ENCODE measurements around the gene TUBGCP2. TPM values are rescaled to one million over a fixed set of nuclear protein-coding genes. Genes with fewer than 3 reads are reported as not detected.

The TUBGCP2 gene
- polyA plus RNA-seq, 3 donors: 25.9 to 78.6 (median 39.3) TPM

DNA sequence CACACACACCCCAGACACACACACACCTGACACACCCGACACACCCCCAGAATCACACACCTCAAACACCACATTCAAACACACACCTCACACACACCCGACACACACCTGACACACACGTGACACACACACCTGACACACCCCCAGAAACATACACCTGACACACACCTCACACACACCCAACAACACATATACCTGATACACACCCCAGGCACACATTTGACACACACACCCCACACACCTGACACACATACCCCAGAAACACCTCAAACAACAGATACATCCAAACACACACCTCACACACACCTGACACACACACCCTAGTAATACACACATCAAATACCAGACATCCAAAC, 28.7 kb upstream of the TUBGCP2 start:
- H3K4me3 ChIP-seq (replicated peaks in 1 of 3; ENCODE audit: low read depth in 2 of 3, low read length in 3 of 3): no peak overlapping the region
- no peak overlapping the region for H3K27ac ChIP-seq (ENCODE audit: low read depth in 1 of 2, low read length in 2 of 2)
- no peaks in the 10 kb centered on the region for H3K79me2 ChIP-seq (ENCODE audit: insufficient read depth, low read length)
- H3K9me3 ChIP-seq (replicated peaks in 1 of 2; ENCODE audit: control insufficient read depth in 1 of 2, insufficient read depth in 1 of 2, low read length in 2 of 2): peaks cover 5 to 29% of the 10 kb centered on the region in 2 donors
- TF ChIP-seq, protein P1, sequence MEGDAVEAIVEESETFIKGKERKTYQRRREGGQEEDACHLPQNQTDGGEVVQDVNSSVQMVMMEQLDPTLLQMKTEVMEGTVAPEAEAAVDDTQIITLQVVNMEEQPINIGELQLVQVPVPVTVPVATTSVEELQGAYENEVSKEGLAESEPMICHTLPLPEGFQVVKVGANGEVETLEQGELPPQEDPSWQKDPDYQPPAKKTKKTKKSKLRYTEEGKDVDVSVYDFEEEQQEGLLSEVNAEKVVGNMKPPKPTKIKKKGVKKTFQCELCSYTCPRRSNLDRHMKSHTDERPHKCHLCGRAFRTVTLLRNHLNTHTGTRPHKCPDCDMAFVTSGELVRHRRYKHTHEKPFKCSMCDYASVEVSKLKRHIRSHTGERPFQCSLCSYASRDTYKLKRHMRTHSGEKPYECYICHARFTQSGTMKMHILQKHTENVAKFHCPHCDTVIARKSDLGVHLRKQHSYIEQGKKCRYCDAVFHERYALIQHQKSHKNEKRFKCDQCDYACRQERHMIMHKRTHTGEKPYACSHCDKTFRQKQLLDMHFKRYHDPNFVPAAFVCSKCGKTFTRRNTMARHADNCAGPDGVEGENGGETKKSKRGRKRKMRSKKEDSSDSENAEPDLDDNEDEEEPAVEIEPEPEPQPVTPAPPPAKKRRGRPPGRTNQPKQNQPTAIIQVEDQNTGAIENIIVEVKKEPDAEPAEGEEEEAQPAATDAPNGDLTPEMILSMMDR (IDR thresholded peaks at IDR 0.05): no peak
- Mint-ChIP-seq H3K4me1 (peaks cover 7% of the 10 kb centered on the region), H3K36me3 (no peaks in the 10 kb centered on the region), H3K4me3 (no peak overlapping the region), H3K27me3 (ENCODE audit: low read depth in 3 of 3) (peaks cover 25 to 39% (median 36%) of the 10 kb centered on the region in 3 donors), H3K9me3 (peaks cover 0 to 16% (median 8%) of the 10 kb centered on the region in 7 donors), H3K27ac (no peak overlapping the region)
- H3K36me3 ChIP-seq (replicated peaks in 1 of 2; ENCODE audit: control insufficient read depth in 1 of 2, insufficient read depth in 2 of 2, low read length in 2 of 2): no peaks in the 10 kb centered on the region
- H4K20me1 ChIP-seq (ENCODE audit: insufficient read depth, low read length): no peaks in the 10 kb centered on the region
- intact Hi-C loops (cut with micrococcal nuclease): no loop called here
- H3K4me1 ChIP-seq (ENCODE audit: control insufficient read depth in 1 of 2, insufficient read depth in 2 of 2, low read length in 2 of 2): peaks cover 7 to 12% of the 10 kb centered on the region in 2 donors
- DNase-seq: no peak
- 86% methylated on average over 3 of the region's 3 CpGs for WGBS (ENCODE audit: insufficient coverage)
- H2AFZ ChIP-seq (ENCODE audit: insufficient read depth, low read depth, low read length, poor library complexity, severe bottlenecking): no peak overlapping the region
- H3K27me3 ChIP-seq (ENCODE audit: control insufficient read depth in 2 of 2, insufficient read depth in 2 of 2, low read length in 2 of 2): peaks cover 9 to 52% of the 10 kb centered on the region in 2 donors
- H3K9ac ChIP-seq (ENCODE audit: insufficient read depth, low read length, poor library complexity, severe bottlenecking): no peak overlapping the region
- H3K4me2 ChIP-seq (replicated peaks; ENCODE audit: extremely low read depth, low read length, poor library complexity, severe bottlenecking): no peak overlapping the region

DNA sequence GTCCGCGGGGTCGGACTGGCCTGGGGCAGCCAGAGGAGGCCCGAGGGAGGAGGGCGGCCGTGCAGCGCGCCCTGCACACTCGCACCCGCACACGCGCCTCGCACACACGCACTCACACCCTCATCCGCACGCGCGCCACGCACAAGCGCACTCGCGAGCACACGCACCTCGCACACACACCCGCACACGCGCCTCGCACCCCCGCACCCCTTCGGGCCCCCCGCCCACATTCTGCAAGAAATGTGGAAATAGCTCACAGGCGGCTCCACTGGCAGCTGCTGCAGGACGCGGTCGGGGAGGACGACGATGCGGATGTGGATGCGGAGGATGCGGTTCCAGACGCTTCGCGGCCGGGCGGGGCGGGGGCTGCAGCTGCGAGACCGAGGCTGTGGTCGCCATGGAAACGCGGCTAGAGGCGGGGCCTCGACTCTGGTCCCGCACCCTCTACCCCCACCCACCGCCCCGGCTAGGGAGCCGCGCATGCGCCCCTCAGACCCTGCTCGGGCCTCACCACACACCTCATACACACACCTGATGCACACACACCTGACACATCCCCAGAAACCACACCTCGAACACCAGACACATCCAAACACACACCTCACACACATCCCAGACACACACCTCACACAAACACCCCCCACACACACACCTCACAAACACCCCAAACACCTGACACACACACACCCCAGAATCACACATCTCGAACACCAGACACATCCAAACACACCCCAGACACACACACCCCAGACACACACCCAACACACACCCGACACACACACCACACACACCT, 28.1 kb upstream of the TUBGCP2 start, which contains the start of gene CALY:
CALY (minus strand) TSS at position 320 of the 793 bp plus-strand sequence. CDS start 7,907 bp downstream, outside the sequence.
- no peak within 1 kb of the TSS for H3K27ac ChIP-seq (ENCODE audit: low read depth in 1 of 2, low read length in 2 of 2)
- peak within 1 kb of the TSS; percentile 48 for H3K4me2 ChIP-seq (replicated peaks; ENCODE audit: extremely low read depth, low read length, poor library complexity, severe bottlenecking)
- H3K36me3 ChIP-seq (replicated peaks in 1 of 2; ENCODE audit: control insufficient read depth in 1 of 2, insufficient read depth in 2 of 2, low read length in 2 of 2): no peaks in the 10 kb centered on the region
- peak within 1 kb of the TSS in 1 of 3 experiments; percentile 44 for H3K4me3 ChIP-seq (replicated peaks in 1 of 3; ENCODE audit: low read depth in 2 of 3, low read length in 3 of 3)
- peaks cover 5 to 33% of the 10 kb centered on the region in 2 donors for H3K9me3 ChIP-seq (replicated peaks in 1 of 2; ENCODE audit: control insufficient read depth in 1 of 2, insufficient read depth in 1 of 2, low read length in 2 of 2)
- H3K4me3 Mint-ChIP-seq: peak within 1 kb of the TSS; percentile 9 to 70
- H3K79me2 ChIP-seq (ENCODE audit: insufficient read depth, low read length): no peaks in the 10 kb centered on the region
- peaks cover 0 to 16% (median 8%) of the 10 kb centered on the region in 7 donors for H3K9me3 Mint-ChIP-seq
- H2AFZ ChIP-seq (ENCODE audit: insufficient read depth, low read depth, low read length, poor library complexity, severe bottlenecking): peak within 1 kb of the TSS; percentile 41
- TF ChIP-seq, protein P1 (IDR thresholded peaks at IDR 0.05): no peak
- 14% methylated on average over 62 of the region's 63 CpGs for WGBS (ENCODE audit: insufficient coverage)
- H3K9ac ChIP-seq (ENCODE audit: insufficient read depth, low read length, poor library complexity, severe bottlenecking): no peak within 1 kb of the TSS
- H3K27me3 ChIP-seq (ENCODE audit: control insufficient read depth in 2 of 2, insufficient read depth in 2 of 2, low read length in 2 of 2): peaks cover 9 to 55% of the 10 kb centered on the region in 2 donors
- intact Hi-C loops (cut with micrococcal nuclease): no loop called here
- H3K4me1 Mint-ChIP-seq: peaks cover 7% of the 10 kb centered on the region
- H3K27ac Mint-ChIP-seq: no peak within 1 kb of the TSS
- no peaks in the 10 kb centered on the region for H3K36me3 Mint-ChIP-seq
- no peaks in the 10 kb centered on the region for H4K20me1 ChIP-seq (ENCODE audit: insufficient read depth, low read length)
- H3K27me3 Mint-ChIP-seq (ENCODE audit: low read depth in 3 of 3): peaks cover 28 to 44% (median 38%) of the 10 kb centered on the region in 3 donors
- peaks cover 7 to 12% of the 10 kb centered on the region in 2 donors for H3K4me1 ChIP-seq (ENCODE audit: control insufficient read depth in 1 of 2, insufficient read depth in 2 of 2, low read length in 2 of 2)
- no peak for DNase-seq

Data from CD14-positive monocyte (primary cell).